Gastroesophageal sphincter (tissue), 4 donors: ENCODE results near the gene CRIM1. TPM values are rescaled to one million over a fixed set of nuclear protein-coding genes. Genes with fewer than 3 reads are reported as not detected.

ENCODE experiments used
- ATAC-seq: fragments of 150-250 bp; one replicate; pipeline ENCODE4 v1.9.1; 2016; ENCODE audit warnings: mild to moderate bottlenecking, moderate library complexity
- H3K27ac ChIP-seq, 4 donors: fragments of 200-600 bp; sonication (generic) in 3 of 4; 1 replicate in 3 of 4; 2 replicates in 1 of 4; pipeline ENCODE4 v1.5.1; 2016 to 2019
- H3K27me3 ChIP-seq: fragments of 200-600 bp; sonication (generic); one replicate; pipeline ENCODE4 v1.5.1; 2019
- H3K36me3 ChIP-seq, 2 donors: fragments of 200-600 bp; sonication (generic); one replicate each; pipeline ENCODE4 v1.5.1; 2019; ENCODE audit warnings: control low read depth in 1 of 2
- H3K4me1 ChIP-seq, 3 donors: fragments of 200-600 bp; sonication (generic); 1 replicate in 2 of 3; 2 replicates in 1 of 3; pipeline ENCODE4 v1.5.1; 2016 to 2019; ENCODE audit warnings: control low read depth in 2 of 3
- H3K4me3 ChIP-seq, 2 donors: fragments of 200-600 bp; sonication (generic); one replicate each; pipeline ENCODE4 v1.5.1; 2019; ENCODE audit warnings: mild to moderate bottlenecking in 1 of 2, moderate library complexity in 1 of 2
- H3K9me3 ChIP-seq, 3 donors: fragments of 200-600 bp; sonication (generic); one replicate each; pipeline ENCODE4 v1.5.1; 2017 to 2019; ENCODE audit warnings: control low read depth in 2 of 3
- EP300 ChIP-seq: sonication (generic); formaldehyde crosslinking; IDR thresholded peaks from one replicate; pipeline ENCODE4 v1.6.1; 2017; ENCODE audit warnings: antibody characterized with exemption, mild to moderate bottlenecking
- POLR2A ChIP-seq, 2 donors: fragments of 450-650 bp; IDR thresholded peaks; one replicate each; pipeline ENCODE4 v1.6.1; 2017; ENCODE audit warnings: antibody characterized with exemption in 2 of 2, mild to moderate bottlenecking in 2 of 2, moderate library complexity in 1 of 2
- POLR2AphosphoS5 ChIP-seq: sonication (generic); formaldehyde crosslinking; IDR thresholded peaks from one replicate; pipeline ENCODE4 v1.6.1; 2017; ENCODE audit warnings: antibody characterized with exemption
- WGBS, 2 donors: methylation state at CpG; one replicate each; pipeline ENCODE4 v1.1.5; 2018; ENCODE audit warnings: low coverage in 1 of 2; 5-methylcytosine and 5-hydroxymethylcytosine counted together
- total RNA-seq, 4 donors: library from RNA; depleted of rRNA; stranded (reverse); fragments of >200 nt; gene quantifications; one replicate each; pipeline ENCODE4 v1.1.0, GENCODE V29; 2016
- TF ChIP-seq, protein P1 (sequence below), 4 experiments: fragments of 200-600 bp in 2 of 4; fragments of 450-650 bp in 2 of 4; sonication (generic) in 1 of 4; IDR thresholded peaks; one replicate each; pipeline ENCODE4 v1.5.1; 2017 to 2019; ENCODE audit warnings: antibody characterized with exemption in 4 of 4, mild to moderate bottlenecking in 2 of 4, moderate library complexity in 2 of 4

The CRIM1 gene
- total RNA-seq, 4 donors from 2014 or later: 150 to 342 (median 203) TPM

DNA sequence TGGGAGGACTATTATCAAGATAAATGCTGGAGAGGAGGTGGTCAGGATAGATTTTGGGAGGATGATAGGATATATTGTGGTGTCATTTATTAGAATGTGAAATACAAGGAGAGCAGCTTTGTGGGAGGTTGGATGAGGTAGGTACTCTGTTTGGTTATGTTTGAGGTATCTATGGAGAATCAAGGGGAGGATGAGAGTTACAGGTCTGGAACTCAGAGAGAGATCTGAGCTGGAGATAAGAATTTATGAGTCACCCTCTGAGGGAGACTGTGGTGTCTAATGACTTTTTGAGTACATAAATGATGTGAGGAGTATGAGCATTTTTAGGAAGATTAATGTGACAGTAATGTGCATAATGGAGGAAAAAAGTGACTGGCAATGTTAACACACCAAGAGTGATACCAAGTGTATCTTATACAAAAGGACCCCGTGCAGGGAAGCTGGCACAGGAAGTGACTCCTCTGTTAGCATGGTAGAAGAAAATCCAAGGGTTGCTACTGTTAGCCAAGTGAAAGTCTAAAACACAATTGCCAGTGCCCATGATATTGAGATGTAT lies 48.2 kb downstream of the CRIM1 start:
- ATAC-seq: no peak
- 14 to 20% methylated on average over 1 of the region's 1 CpG for WGBS, 2 donors

GRCh38 chr2:36404318-36404717 lies 48.7 kb downstream of the CRIM1 start:
- no peak overlapping the region for H3K4me3 ChIP-seq
- no peaks in the 10 kb centered on the region for H3K36me3 ChIP-seq
- H3K4me1 ChIP-seq: peaks cover 3 to 69% (median 4%) of the 10 kb centered on the region in 3 donors
- 74 to 98% methylated on average over 3 of the region's 3 CpGs for WGBS, 2 donors
- H3K27ac ChIP-seq: peak overlapping the region in 2 of 4 donors; percentile 25 to 53
- no peaks in the 10 kb centered on the region for H3K27me3 ChIP-seq
- ATAC-seq: no peak
- no peaks in the 10 kb centered on the region for H3K9me3 ChIP-seq
- TF ChIP-seq EP300 (no peak), POLR2AphosphoS5 (no peak), POLR2A (IDR thresholded peaks at IDR 0.05) (no peak)
- TF ChIP-seq, protein P1, sequence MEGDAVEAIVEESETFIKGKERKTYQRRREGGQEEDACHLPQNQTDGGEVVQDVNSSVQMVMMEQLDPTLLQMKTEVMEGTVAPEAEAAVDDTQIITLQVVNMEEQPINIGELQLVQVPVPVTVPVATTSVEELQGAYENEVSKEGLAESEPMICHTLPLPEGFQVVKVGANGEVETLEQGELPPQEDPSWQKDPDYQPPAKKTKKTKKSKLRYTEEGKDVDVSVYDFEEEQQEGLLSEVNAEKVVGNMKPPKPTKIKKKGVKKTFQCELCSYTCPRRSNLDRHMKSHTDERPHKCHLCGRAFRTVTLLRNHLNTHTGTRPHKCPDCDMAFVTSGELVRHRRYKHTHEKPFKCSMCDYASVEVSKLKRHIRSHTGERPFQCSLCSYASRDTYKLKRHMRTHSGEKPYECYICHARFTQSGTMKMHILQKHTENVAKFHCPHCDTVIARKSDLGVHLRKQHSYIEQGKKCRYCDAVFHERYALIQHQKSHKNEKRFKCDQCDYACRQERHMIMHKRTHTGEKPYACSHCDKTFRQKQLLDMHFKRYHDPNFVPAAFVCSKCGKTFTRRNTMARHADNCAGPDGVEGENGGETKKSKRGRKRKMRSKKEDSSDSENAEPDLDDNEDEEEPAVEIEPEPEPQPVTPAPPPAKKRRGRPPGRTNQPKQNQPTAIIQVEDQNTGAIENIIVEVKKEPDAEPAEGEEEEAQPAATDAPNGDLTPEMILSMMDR (IDR thresholded peaks at IDR 0.05): no peak

More for the DNA sequence above, 48.2 kb downstream of the CRIM1 start:
- Histone ChIP-seq H3K36me3 (no peaks in the 10 kb centered on the region), H3K27ac (peak overlapping the region in 2 of 4 donors; percentile 25 to 53), H3K4me3 (no peak overlapping the region), H3K27me3 (no peaks in the 10 kb centered on the region), H3K9me3 (no peaks in the 10 kb centered on the region), H3K4me1 (peaks cover 0 to 65% (median 0%) of the 10 kb centered on the region in 3 donors)
- TF ChIP-seq EP300 (no peak), POLR2A (IDR thresholded peaks at IDR 0.05) (no peak), POLR2AphosphoS5 (no peak)
- TF ChIP-seq, protein P1 (IDR thresholded peaks at IDR 0.05): no peak

DNA sequence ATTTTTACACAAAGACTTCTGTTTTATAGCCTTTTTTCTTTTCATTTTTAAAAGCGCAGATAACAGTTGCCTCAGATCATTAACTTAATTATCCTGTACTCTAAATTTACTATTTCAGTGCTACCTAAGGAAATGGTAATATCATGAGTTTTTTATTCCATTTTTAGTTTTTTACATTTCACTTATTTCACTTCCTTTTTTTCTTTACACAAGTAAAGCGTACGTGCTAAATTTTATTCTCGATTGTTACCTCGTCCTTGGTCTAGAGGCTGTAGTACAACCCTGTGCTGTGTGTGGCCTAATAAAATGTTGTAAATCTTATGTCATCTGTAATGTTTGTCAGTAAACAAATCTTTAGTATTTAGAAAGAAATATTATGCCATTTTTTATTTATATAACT lies 49.2 kb downstream of the CRIM1 start:
- 82 to 84% methylated on average over 5 of the region's 5 CpGs for WGBS, 2 donors
- TF ChIP-seq, protein P1 (IDR thresholded peaks at IDR 0.05): no peak
- TF ChIP-seq POLR2AphosphoS5 (no peak), EP300 (no peak), POLR2A (IDR thresholded peaks at IDR 0.05) (no peak)
- no peaks in the 10 kb centered on the region for H3K36me3 ChIP-seq
- no peak overlapping the region for H3K4me3 ChIP-seq
- no peaks in the 10 kb centered on the region for H3K9me3 ChIP-seq
- H3K4me1 ChIP-seq: peaks cover 5 to 73% (median 8%) of the 10 kb centered on the region in 3 donors
- no peak overlapping the region for H3K27ac ChIP-seq
- H3K27me3 ChIP-seq: no peaks in the 10 kb centered on the region
- ATAC-seq: no peak

DNA sequence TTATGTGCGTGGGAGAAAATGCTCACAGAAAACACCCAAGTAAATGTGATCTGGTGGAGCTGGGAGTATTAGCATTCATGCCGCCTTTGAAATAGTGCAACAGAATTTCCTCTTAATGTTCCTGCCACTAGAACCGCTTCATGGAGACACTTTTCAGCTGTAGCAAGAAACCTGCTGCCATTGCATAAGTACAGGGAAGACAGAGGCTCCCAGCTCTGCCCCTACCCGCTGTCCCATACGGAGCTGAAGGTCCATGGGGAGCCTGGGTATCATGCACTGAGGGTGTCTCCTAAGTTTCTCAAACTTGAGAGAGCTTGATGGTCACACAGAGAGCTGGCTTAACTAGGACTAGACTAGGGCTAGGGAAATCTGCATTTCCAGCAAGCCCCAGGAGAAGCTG lies 49.6 kb downstream of the CRIM1 start:
- peaks cover 5 to 73% (median 10%) of the 10 kb centered on the region in 3 donors for H3K4me1 ChIP-seq

More for the DNA sequence above, 49.6 kb downstream of the CRIM1 start:
- TF ChIP-seq POLR2AphosphoS5 (no peak), POLR2A (IDR thresholded peaks at IDR 0.05) (no peak), EP300 (no peak)
- TF ChIP-seq, protein P1 (IDR thresholded peaks at IDR 0.05): no peak
- Histone ChIP-seq H3K9me3 (no peaks in the 10 kb centered on the region), H3K36me3 (no peaks in the 10 kb centered on the region), H3K27me3 (no peaks in the 10 kb centered on the region), H3K4me3 (no peak overlapping the region), H3K27ac (peak overlapping the region in 1 of 4 donors; percentile 37)
- ATAC-seq: no peak
- WGBS, 2 donors: 80% methylated on average over 2 of the region's 5 CpGs; no CpG with 5 or more reads in 1 of the 2 donors
